GM19238 (cell line): ENCODE measurements around the gene RPL32.
"Not testable (repeated sequence)": the region's sequence is repeated elsewhere in the genome, so short reads cannot be mapped to it uniquely, and the experiment has no call there.

Experiments used
- DNase-seq: peaks from one replicate; pipeline ENCODE4 v3.0.0; 2011; ENCODE audit warnings: low spot score; ENCODE audit not compliant: insufficient read length

The RPL32 gene

DNA sequence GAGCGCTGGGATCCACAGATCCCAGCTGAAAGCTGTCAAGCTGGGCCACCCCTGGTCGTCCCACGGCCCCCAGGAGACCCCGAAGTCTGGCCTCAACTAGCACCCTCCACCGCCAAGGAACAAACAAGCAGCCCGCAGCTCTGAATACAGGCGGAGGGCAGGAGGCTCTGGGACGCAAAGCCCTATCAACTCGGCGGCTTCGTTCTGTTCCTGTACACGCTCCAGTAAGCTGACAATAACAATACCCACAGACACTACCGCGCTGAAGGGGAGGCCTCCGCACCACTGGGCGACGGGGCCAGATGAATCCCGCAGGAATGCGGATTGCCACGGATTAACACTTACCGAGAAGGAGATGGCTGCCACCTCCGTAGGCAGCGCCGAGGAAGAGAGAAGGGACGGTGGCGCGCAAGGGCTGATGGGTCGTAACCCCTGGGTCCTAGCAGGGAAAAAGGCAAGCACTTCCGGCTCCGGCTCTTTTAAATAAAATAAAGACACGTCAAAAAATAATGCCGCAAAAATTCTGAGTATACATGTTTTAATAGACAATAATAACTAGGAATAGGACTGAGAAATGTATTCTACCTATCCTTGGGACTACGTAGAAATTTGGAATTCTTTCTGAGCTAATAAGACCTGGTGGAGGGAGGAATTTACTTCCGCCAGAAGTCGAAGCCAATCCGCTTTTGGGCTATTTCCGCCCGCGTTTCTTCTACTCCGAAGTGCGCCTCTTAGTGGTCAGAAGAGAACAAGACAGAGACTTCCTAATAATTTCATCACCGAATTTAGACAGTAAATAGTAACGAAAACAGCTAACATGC, at the start of gene RPL32:
TSS of gene RPL32 (minus strand) at position 417 of the 821 bp plus-strand sequence. CDS start 1,328 bp downstream, outside the sequence.
- peak; percentile 72 for DNase-seq

DNA sequence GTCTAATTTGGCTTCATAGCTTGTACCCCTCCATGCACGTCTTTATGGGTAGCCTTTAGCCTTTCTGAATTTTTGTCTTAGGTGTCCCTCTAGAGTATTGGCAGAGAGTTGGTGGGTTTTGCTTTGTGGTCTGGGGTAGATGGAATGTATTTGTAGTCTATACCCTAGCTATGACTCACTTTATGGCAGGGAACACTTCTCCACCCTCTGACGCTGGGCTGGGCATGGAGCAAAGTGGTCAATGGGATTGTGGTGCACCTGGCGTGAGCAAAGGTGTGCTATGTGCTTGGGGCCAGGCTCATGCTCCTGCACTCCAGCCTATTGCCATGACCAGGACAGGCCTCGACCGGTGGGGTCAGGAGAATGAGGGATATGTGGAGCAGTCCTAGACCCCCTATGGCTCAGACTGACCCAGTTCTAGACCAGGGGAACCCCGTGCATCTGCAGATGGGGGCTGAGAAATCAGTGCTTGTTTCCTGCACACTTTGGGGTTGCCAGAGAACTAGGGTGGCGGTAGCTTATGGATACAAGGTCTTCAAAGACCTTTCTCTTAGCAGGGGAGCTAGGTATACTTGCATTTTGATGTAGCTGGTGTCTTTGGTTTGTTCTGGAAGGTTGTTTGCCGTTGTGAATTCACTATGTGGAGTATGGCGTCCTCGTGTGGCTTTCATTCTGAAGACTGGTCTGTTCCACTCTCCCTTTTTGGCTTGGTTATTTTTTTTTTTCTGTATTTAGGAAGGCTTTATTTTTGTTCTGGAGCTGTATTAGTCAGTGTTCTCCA, 49.4 kb upstream of the RPL32 start:
- DNase-seq = no peak

- no peak for DNase-seq
Measured at GRCh38 chr3:12886736-12887135, 45.4 kb upstream of the RPL32 start.

GRCh38 chr3:12886106-12886679, 44.8 kb upstream of the RPL32 start:
- DNase-seq = no peak

- no peak for DNase-seq
Measured at GRCh38 chr3:12885583-12885930, 44.2 kb upstream of the RPL32 start.

- no peak for DNase-seq
Measured at GRCh38 chr3:12884790-12885582, 43.6 kb upstream of the RPL32 start.

DNA sequence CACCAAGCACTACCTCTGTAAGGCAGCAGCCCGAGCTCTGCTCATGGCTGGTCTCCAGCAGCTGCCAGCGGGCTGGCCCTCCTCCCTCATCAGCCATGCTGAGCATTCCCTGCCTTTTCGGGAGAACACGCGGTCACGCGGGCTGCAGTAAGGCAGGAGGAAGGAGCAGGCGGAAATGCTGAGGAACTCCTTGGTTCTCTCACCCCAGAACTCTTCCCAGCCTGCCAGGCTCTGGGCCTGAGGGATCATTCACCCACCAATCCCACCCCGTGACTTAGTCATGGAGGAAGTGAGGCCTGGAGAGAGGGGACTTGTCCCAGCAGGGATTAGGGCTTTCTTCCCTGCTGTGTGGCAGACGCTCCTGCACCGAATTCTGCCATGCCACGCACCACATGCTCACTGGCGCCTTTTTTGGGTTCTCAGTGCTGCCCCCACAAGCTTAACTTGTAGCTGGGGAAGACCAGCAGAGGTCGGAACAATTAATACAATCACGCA, 42.9 kb upstream of the RPL32 start:
- no peak for DNase-seq

- no peak for DNase-seq
Measured at GRCh38 chr3:12882336-12883310, 41.3 kb upstream of the RPL32 start.

DNA sequence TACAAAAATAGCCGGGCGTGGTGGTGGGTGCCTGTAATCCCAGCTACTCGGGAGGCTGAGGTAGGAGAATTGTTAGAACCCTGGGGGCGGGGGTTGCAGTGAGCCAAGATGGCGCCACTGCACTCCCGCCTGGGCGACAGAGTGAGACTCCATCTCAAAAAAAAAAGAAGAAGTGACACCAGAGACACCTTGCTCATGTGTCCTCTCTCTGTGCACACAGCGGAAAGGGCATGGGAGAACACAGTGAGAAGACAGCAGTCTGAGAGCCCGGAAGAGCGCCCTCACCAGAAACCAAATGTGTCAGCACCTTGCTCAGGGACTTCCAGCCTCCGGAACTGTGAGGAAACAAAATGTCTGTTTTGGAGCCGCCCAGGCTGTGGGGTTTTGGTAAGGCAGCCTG, 40.5 kb upstream of the RPL32 start:
- DNase-seq = not testable (repeated sequence)

DNA sequence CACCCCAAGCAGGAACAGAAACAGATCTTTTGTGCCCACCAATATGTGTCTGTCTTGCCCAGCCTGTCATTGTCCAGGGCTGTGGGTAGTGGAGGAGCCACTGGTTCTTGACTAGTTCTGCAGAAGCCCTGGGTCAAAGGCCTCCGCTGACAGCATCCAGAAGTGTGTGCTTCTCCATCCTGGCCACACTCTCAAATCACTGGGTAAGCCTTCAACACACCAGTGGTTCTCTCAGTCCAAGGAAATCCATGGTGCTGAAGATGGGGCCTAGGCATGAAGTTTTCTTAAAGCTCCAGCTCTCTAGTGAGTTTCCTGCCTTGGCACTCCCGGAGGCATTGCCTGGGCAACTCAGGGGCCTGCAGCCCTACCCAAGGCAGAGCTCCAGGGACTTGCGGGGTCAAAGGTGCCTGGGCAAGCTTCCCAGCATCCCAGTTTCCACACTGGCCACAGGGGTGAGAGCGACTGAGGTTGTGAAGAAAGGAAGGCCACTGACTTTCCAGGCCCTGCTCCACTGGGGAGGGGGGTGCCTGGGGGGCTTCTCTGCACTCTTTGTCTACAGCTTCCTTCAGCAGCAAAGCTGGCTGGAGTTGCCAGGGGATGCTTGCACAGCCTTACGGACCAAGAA, 37.9 kb upstream of the RPL32 start:
- DNase-seq = no peak

GRCh38 chr3:12878758-12879157, 37.4 kb upstream of the RPL32 start:
- DNase-seq = not testable (repeated sequence)

- no peak for DNase-seq
Measured at GRCh38 chr3:12878141-12878574, 36.8 kb upstream of the RPL32 start.

DNA sequence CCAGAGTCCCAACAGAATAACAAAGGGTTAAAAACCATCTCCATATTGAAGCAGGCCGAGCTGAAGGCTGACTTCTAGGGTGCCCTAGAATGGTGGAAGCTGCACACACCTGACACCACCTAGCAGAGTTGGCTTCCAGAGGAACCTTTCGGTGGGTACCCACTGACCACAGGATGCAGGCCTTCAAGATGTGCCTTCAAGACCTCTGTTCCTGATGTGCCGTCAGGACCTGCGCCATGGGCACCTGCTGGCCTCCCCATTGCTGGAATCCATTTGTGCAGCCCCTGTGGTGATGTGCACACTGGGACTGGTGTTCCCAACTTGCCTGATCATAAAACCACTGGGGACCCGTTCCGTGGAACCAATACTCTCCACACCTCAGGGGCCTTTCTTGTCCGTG, 35.7 kb upstream of the RPL32 start:
- DNase-seq = no peak

GRCh38 chr3:12875857-12876836, 34.8 kb upstream of the RPL32 start:
- DNase-seq = no peak

DNA sequence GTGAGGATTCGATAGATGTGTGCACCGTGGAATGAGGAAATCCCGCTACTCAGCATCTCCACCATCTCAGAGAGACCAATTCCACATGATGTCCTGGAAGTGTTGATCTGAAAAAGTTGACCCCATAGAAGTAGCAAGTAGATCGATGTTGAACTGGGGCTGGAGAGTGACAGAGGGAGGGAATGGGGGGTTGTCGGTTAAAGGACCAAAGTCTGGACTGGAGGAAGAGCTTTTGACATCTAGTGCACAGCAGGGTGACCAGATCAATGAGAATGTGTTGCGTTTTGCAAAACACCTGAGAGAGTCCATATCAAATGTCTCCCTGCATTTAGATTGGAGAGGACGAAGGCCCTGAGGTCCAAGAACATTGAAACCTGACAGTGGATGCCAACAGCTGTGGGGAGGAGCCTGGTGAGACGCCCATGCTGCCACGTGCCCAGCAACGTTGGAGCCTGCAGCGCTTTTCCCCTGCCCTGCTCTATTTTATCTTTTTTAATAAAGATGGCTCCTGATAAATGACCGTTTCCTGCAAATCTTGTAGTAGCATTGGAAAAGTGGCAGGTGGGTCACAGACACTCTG, 30.1 kb upstream of the RPL32 start:
- DNase-seq = no peak

GRCh38 chr3:12870942-12871341, 29.6 kb upstream of the RPL32 start:
- DNase-seq = no peak

GRCh38 chr3:12869035-12869621, 27.8 kb upstream of the RPL32 start:
- peak; percentile 68 for DNase-seq
